Esophagus muscularis mucosa (tissue), 4 donors: Measurements from ENCODE around the gene C1D.
"Not testable (repeated sequence)": the region's sequence is repeated elsewhere in the genome, so short reads cannot be mapped to it uniquely, and the experiment has no call there.

Experiments used
- EP300 ChIP-seq: sonication (generic); formaldehyde crosslinking; IDR thresholded peaks from one replicate; pipeline ENCODE4 v1.6.1; 2017; ENCODE audit warnings: antibody characterized with exemption
- POLR2A ChIP-seq: fragments of 450-650 bp; IDR thresholded peaks from one replicate; pipeline ENCODE4 v1.6.1; 2017; ENCODE audit warnings: antibody characterized with exemption, moderate library complexity, mild to moderate bottlenecking, low read depth
- POLR2AphosphoS5 ChIP-seq, 2 donors: sonication (generic); formaldehyde crosslinking; IDR thresholded peaks; one replicate each; pipeline ENCODE4 v1.6.1; 2017; ENCODE audit warnings: antibody characterized with exemption in 2 of 2
- TF ChIP-seq, protein P1 (sequence below), 3 experiments: fragments of 200-600 bp in 2 of 3; fragments of 450-650 bp in 1 of 3; sonication (generic) in 2 of 3; IDR thresholded peaks; one replicate each; pipeline ENCODE4 v1.5.1; 2017 to 2019; ENCODE audit warnings: antibody characterized with exemption in 3 of 3, mild to moderate bottlenecking in 2 of 3, moderate library complexity in 1 of 3

GRCh38 chr2:68063797-68064646, 1.2 kb upstream of the C1D start:
- TF ChIP-seq, protein P1, sequence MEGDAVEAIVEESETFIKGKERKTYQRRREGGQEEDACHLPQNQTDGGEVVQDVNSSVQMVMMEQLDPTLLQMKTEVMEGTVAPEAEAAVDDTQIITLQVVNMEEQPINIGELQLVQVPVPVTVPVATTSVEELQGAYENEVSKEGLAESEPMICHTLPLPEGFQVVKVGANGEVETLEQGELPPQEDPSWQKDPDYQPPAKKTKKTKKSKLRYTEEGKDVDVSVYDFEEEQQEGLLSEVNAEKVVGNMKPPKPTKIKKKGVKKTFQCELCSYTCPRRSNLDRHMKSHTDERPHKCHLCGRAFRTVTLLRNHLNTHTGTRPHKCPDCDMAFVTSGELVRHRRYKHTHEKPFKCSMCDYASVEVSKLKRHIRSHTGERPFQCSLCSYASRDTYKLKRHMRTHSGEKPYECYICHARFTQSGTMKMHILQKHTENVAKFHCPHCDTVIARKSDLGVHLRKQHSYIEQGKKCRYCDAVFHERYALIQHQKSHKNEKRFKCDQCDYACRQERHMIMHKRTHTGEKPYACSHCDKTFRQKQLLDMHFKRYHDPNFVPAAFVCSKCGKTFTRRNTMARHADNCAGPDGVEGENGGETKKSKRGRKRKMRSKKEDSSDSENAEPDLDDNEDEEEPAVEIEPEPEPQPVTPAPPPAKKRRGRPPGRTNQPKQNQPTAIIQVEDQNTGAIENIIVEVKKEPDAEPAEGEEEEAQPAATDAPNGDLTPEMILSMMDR (IDR thresholded peaks at IDR 0.05), result not testable (repeated sequence)
- not testable (repeated sequence) for TF ChIP-seq POLR2AphosphoS5 (IDR thresholded peaks at IDR 0.05); POLR2A; EP300
